Measurements from ENCODE around the gene NCKAP5.

NCKAP5 gene

GRCh38 chr2:133409581-133410285 lies 158.5 kb downstream of the NCKAP5 start:
- Histone ChIP-seq H3K27me3 (ENCODE audit: insufficient read depth, poor library complexity, severe bottlenecking) (no peaks in the 10 kb centered on the region), H3K4me3 (ENCODE audit: severe bottlenecking) (no peak overlapping the region), H3K4me1 (ENCODE audit: insufficient read depth, poor library complexity, severe bottlenecking) (no peaks in the 10 kb centered on the region), H3K9me3 (ENCODE audit: severe bottlenecking) (no peaks in the 10 kb centered on the region), H3K36me3 (ENCODE audit: low read depth) (no peaks in the 10 kb centered on the region), H3K27ac (ENCODE audit: poor library complexity, severe bottlenecking) (no peak overlapping the region)
- DNase-seq (ENCODE audit: low spot score) (no peak), ATAC-seq (ENCODE audit: low read depth) (no peak)
- TF ChIP-seq CTCF (IDR thresholded peaks at IDR 0.05; ENCODE audit: poor library complexity, severe bottlenecking), result no peak

DNA sequence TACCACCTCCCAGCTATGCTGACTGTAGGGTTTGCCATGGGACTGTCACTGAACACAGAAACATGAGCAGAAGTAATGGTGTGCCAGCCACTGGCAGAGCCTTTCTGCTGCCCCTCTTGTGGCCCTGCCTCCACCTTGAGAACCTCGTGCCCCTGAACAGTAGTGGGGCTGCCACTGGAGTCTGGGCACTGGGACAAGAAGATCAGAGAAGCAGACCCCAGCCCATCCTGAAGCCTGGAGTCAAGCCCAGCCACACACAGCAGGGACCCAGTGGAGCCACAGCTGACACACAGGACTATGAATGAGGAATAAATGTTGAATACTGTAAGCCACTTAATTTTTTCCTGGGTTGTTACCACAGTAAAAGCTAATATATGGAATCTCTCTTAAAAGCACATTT lies 159.6 kb downstream of the NCKAP5 start:
- DNase-seq (ENCODE audit: low spot score) (no peak), ATAC-seq (ENCODE audit: low read depth) (no peak)
- no peaks in the 10 kb centered on the region for H3K27me3 ChIP-seq (ENCODE audit: insufficient read depth, poor library complexity, severe bottlenecking)
- no peaks in the 10 kb centered on the region for H3K4me1 ChIP-seq (ENCODE audit: insufficient read depth, poor library complexity, severe bottlenecking)
- H3K27ac ChIP-seq (ENCODE audit: poor library complexity, severe bottlenecking), result no peak overlapping the region
- H3K9me3 ChIP-seq (ENCODE audit: severe bottlenecking), result no peaks in the 10 kb centered on the region
- no peak for TF ChIP-seq CTCF (IDR thresholded peaks at IDR 0.05; ENCODE audit: poor library complexity, severe bottlenecking)
- H3K4me3 ChIP-seq (ENCODE audit: severe bottlenecking), result no peak overlapping the region
- H3K36me3 ChIP-seq (ENCODE audit: low read depth), result no peaks in the 10 kb centered on the region

- no peaks in the 10 kb centered on the region for H3K9me3 ChIP-seq (ENCODE audit: severe bottlenecking)
- no peak overlapping the region for H3K27ac ChIP-seq (ENCODE audit: poor library complexity, severe bottlenecking)
- TF ChIP-seq CTCF (IDR thresholded peaks at IDR 0.05; ENCODE audit: poor library complexity, severe bottlenecking), result no peak
- H3K27me3 ChIP-seq (ENCODE audit: insufficient read depth, poor library complexity, severe bottlenecking), result no peaks in the 10 kb centered on the region
- no peak for ATAC-seq (ENCODE audit: low read depth)
- no peaks in the 10 kb centered on the region for H3K36me3 ChIP-seq (ENCODE audit: low read depth)
- H3K4me1 ChIP-seq (ENCODE audit: insufficient read depth, poor library complexity, severe bottlenecking), result no peaks in the 10 kb centered on the region
- H3K4me3 ChIP-seq (ENCODE audit: severe bottlenecking), result no peak overlapping the region
- DNase-seq (ENCODE audit: low spot score), result no peak
These were observed 160.9 kb downstream of the NCKAP5 start for GRCh38 chr2:133407341-133407740.

- ATAC-seq (ENCODE audit: low read depth) (no peak), DNase-seq (ENCODE audit: low spot score) (no peak)
- H3K36me3 ChIP-seq (ENCODE audit: low read depth), result no peaks in the 10 kb centered on the region
- H3K27ac ChIP-seq (ENCODE audit: poor library complexity, severe bottlenecking), result no peak overlapping the region
- H3K4me1 ChIP-seq (ENCODE audit: insufficient read depth, poor library complexity, severe bottlenecking), result no peaks in the 10 kb centered on the region
- H3K27me3 ChIP-seq (ENCODE audit: insufficient read depth, poor library complexity, severe bottlenecking), result no peaks in the 10 kb centered on the region
- no peak overlapping the region for H3K4me3 ChIP-seq (ENCODE audit: severe bottlenecking)
- H3K9me3 ChIP-seq (ENCODE audit: severe bottlenecking), result no peaks in the 10 kb centered on the region
- TF ChIP-seq CTCF (IDR thresholded peaks at IDR 0.05; ENCODE audit: poor library complexity, severe bottlenecking), result no peak
These were observed 163.0 kb downstream of the NCKAP5 start for GRCh38 chr2:133405252-133405651.

- ATAC-seq (ENCODE audit: low read depth) (no peak), DNase-seq (ENCODE audit: low spot score) (no peak)
- Histone ChIP-seq H3K27me3 (ENCODE audit: insufficient read depth, poor library complexity, severe bottlenecking) (no peaks in the 10 kb centered on the region), H3K4me3 (ENCODE audit: severe bottlenecking) (no peak overlapping the region), H3K27ac (ENCODE audit: poor library complexity, severe bottlenecking) (no peak overlapping the region), H3K36me3 (ENCODE audit: low read depth) (no peaks in the 10 kb centered on the region), H3K4me1 (ENCODE audit: insufficient read depth, poor library complexity, severe bottlenecking) (no peaks in the 10 kb centered on the region), H3K9me3 (ENCODE audit: severe bottlenecking) (no peaks in the 10 kb centered on the region)
- no peak for TF ChIP-seq CTCF (IDR thresholded peaks at IDR 0.05; ENCODE audit: poor library complexity, severe bottlenecking)
These were observed 167.9 kb downstream of the NCKAP5 start for GRCh38 chr2:133400411-133400810.

Measured in RWPE2 (cell line).